SK-N-MC (cell line): ENCODE results near the gene ASXL2.
"Not testable (repeated sequence)": the region's sequence is repeated elsewhere in the genome, so short reads cannot be mapped to it uniquely, and the experiment has no call there.

Experiments
- DNase-seq: peaks from one replicate; pipeline ENCODE4 v3.0.0-alpha.2; 2011; ENCODE audit warnings: low read depth, low spot score
- H3K27ac ChIP-seq: fragments of 200-600 bp; sonication (generic); 2 replicates; pipeline ENCODE4 v1.5.1; 2016; ENCODE audit warnings: mixed run types
- H3K36me3 ChIP-seq: fragments of 200-600 bp; sonication (generic); 2 replicates; pipeline ENCODE4 v1.6.1; 2017; ENCODE audit warnings: antibody characterized with exemption, low read length, mixed read lengths; ENCODE audit not compliant: insufficient read depth
- H3K4me3 ChIP-seq: fragments of 200-600 bp; sonication (generic); 2 replicates; pipeline ENCODE4 v1.5.1; 2016
- H3K9ac ChIP-seq: fragments of 200-600 bp; sonication (generic); 2 replicates; pipeline ENCODE4 v1.8.0; 2017; ENCODE audit warnings: mixed run types, mixed read lengths; ENCODE audit not compliant: insufficient read length
- H3K9me3 ChIP-seq: fragments of 200-600 bp; sonication (generic); 2 replicates; pipeline ENCODE4 v1.6.1; 2017; ENCODE audit warnings: low read depth, mild to moderate bottlenecking, antibody characterized with exemption, low read length, moderate library complexity, mixed read lengths
- EZH2 ChIP-seq: fragments of 200-600 bp; sonication (generic); IDR thresholded peaks from one replicate; pipeline ENCODE4 v1.6.1; 2017; ENCODE audit warnings: antibody characterized with exemption
- FOXP2 ChIP-seq: optimal IDR thresholded peaks from 2 replicates; pipeline ENCODE3; 2011; ENCODE audit warnings: mild to moderate bottlenecking, moderate library complexity; ENCODE audit not compliant: insufficient read depth; ENCODE audit errors: extremely low read length, control extremely low read depth
- POLR2AphosphoS5 ChIP-seq: IDR thresholded peaks from 2 replicates; pipeline ENCODE4 v1.6.1; 2012; ENCODE audit warnings: mild to moderate bottlenecking, low read depth, low read length, borderline replicate concordance

Gene ASXL2

GRCh38 chr2:25912851-25913695, 34.8 kb upstream of the ASXL2 start:
- peak; percentile 16 for DNase-seq
- H3K27ac ChIP-seq = peak overlapping the region; percentile 84
- H3K9me3 ChIP-seq = no peaks in the 10 kb centered on the region
- H3K9ac ChIP-seq = no peak overlapping the region
- no peaks in the 10 kb centered on the region for H3K36me3 ChIP-seq
- peak overlapping the region; percentile 75 for H3K4me3 ChIP-seq
- TF ChIP-seq FOXP2 (no peak), POLR2AphosphoS5 (no peak), EZH2 (no peak)

DNA sequence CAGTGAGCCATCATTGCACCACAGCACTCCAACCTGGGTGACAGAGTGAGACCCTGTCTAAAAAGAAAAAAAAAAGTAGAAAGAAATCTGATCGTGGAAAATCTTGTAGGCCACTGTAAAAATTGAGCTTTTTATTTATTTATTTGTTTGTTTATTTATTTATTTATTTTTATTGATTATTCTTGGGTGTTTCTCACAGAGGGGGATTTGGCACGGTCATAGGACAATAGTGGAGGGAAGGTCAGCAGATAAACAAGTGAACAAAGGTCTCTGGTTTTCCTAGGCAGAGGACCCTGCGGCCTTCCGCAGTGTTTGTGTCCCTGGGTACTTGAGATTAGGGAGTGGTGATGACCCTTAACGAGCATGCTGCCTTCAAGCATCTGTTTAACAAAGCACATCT, 31.3 kb upstream of the ASXL2 start:
- not testable (repeated sequence) for H3K9ac ChIP-seq, H3K9me3 ChIP-seq, H3K4me3 ChIP-seq, H3K36me3 ChIP-seq, DNase-seq, H3K27ac ChIP-seq

- TF ChIP-seq FOXP2 = no peak
- TF ChIP-seq POLR2AphosphoS5 = no peak
- TF ChIP-seq EZH2 = no peak
- Histone ChIP-seq H3K27ac (peak overlapping the region; percentile 72), H3K4me3 (no peak overlapping the region), H3K9me3 (no peaks in the 10 kb centered on the region), H3K9ac (no peak overlapping the region), H3K36me3 (no peaks in the 10 kb centered on the region)
- DNase-seq = no peak
Observed at GRCh38 chr2:25905126-25905525, 26.8 kb upstream of the ASXL2 start.

GRCh38 chr2:25903216-25903776, 25.0 kb upstream of the ASXL2 start:
- H3K27ac ChIP-seq = no peak overlapping the region
- TF ChIP-seq EZH2 (no peak), FOXP2 (no peak), POLR2AphosphoS5 (no peak)
- no peaks in the 10 kb centered on the region for H3K9me3 ChIP-seq
- H3K9ac ChIP-seq = no peak overlapping the region
- no peak overlapping the region for H3K4me3 ChIP-seq
- DNase-seq = no peak
- H3K36me3 ChIP-seq = no peaks in the 10 kb centered on the region

- TF ChIP-seq FOXP2 (no peak), EZH2 (no peak), POLR2AphosphoS5 (no peak)
- H3K9ac ChIP-seq = no peak overlapping the region
- H3K9me3 ChIP-seq = no peaks in the 10 kb centered on the region
- no peak overlapping the region for H3K4me3 ChIP-seq
- no peak overlapping the region for H3K27ac ChIP-seq
- DNase-seq = no peak
- no peaks in the 10 kb centered on the region for H3K36me3 ChIP-seq
Observed at GRCh38 chr2:25899404-25899970, 21.2 kb upstream of the ASXL2 start.

DNA sequence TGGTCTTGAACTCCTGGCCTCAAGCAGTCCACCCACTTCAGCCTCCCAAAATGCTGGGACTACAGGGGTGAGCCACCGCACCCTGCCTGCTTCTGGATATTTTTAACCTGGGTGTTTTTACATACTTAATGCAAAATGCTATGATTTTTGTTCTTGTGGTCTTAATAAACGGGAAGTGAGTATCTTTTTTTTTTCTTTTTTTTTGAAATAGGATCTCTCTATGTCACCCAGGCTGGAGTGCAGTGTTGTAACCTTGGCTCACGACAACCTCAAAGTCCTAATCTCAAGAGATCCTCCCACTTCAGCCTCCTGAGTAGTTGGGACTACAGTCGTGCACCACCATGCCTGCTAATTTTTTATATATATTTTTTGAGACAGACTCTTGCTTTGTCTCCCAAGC, 19.2 kb upstream of the ASXL2 start:
- no peak for TF ChIP-seq FOXP2
- no peak for TF ChIP-seq EZH2
- TF ChIP-seq POLR2AphosphoS5 = no peak
- DNase-seq = no peak
- Histone ChIP-seq H3K27ac (no peak overlapping the region), H3K36me3 (no peaks in the 10 kb centered on the region), H3K9me3 (no peaks in the 10 kb centered on the region), H3K9ac (no peak overlapping the region), H3K4me3 (no peak overlapping the region)

DNA sequence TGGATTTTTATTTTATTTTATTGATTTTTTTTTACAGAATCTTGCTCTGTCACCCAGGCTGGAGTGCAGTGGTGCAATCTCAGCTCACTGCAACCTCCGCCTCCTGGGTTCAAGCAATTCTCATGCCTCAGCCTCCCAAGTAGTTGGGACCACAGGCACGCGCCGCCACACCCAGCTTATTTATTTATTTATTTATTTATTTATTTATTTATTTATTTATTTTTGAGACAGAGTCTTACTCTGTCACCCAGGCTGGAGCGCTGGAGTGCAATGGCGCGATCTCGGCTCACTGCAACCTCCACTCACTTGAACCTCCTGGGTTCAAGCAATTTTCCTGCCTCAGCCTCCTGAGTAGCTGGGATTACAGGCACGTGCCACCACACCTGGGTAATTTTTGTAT, 18.0 kb upstream of the ASXL2 start:
- DNase-seq, H3K27ac ChIP-seq, H3K9ac ChIP-seq, H3K4me3 ChIP-seq, H3K9me3 ChIP-seq, H3K36me3 ChIP-seq: not testable (repeated sequence)

DNA sequence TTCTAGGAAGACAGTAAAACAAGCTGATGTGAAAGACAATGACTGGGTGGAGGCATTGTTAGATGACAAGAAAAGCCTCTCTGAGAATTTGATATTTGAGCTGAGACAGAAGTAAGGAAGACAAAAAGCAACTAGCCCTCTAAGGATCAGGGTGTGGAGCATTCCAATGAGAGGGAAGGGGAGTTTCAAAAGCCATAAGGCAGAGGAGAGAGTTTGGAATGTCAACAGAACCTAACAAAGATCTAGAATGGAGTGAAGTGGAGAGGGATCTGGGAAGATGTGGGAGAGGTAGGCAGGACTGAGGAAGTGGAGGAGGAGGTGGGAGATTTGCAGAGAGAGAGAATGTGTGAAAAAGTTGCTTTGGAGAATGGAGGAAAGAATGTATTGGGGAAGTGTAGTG, 17.3 kb upstream of the ASXL2 start:
- no peak for TF ChIP-seq FOXP2
- no peak for TF ChIP-seq EZH2
- no peak for TF ChIP-seq POLR2AphosphoS5
- Histone ChIP-seq H3K27ac (no peak overlapping the region), H3K36me3 (no peaks in the 10 kb centered on the region), H3K9ac (no peak overlapping the region), H3K9me3 (no peaks in the 10 kb centered on the region), H3K4me3 (no peak overlapping the region)
- DNase-seq = no peak

DNA sequence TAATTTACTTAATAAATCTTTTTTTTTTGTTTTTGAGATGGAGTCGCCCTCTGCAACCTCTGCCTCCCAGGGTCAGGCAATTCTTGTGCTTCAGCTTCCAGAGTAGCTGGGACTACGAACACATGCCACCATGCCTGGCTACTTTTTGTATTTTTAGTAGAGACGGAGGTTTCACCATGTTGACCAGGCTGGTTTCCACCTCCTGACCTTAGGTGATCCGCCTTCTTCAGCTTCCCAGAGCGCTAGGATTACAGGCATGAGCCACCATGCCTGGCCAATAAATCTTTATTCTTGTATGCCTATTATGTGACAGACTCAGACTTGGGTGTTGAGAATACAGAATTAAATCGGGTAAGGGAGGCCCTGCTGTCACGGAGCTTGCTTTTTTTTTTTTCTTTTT, 16.7 kb upstream of the ASXL2 start:
- H3K9me3 ChIP-seq = no peaks in the 10 kb centered on the region
- TF ChIP-seq EZH2 (no peak), FOXP2 (no peak), POLR2AphosphoS5 (no peak)
- no peak overlapping the region for H3K4me3 ChIP-seq
- DNase-seq = no peak
- no peak overlapping the region for H3K9ac ChIP-seq
- no peaks in the 10 kb centered on the region for H3K36me3 ChIP-seq
- no peak overlapping the region for H3K27ac ChIP-seq
